SK-N-SH (cell line): Measurements from ENCODE around the gene DGUOK. TPM values are rescaled to one million over a fixed set of nuclear protein-coding genes. Genes with fewer than 3 reads are reported as not detected.

ENCODE experiments used
- CTCF ChIA-PET: fragments of 300-600, 350-600 bp; formaldehyde crosslinking; extraction: SDS; loops from one replicate; lab custom pipeline; 2021; lab: Yijun Ruan, JAX
- POLR2A ChIA-PET: fragments of 350-600 bp; sonication (Branson Sonifier 250); formaldehyde crosslinking; extraction: SDS; loops from one replicate; lab custom pipeline; 2020; ENCODE audit warnings: antibody characterized with exemption, inconsistent platforms; lab: Yijun Ruan, JAX
- DNase-seq: peaks from one replicate; pipeline ENCODE4 v3.0.0; 2012
- H2AFZ ChIP-seq: fragments of 200-600 bp; sonication (generic); 2 replicates; pipeline ENCODE4 v1.8.1; 2016; ENCODE audit warnings: antibody characterized with exemption, mild to moderate bottlenecking, low read depth
- H3F3A ChIP-seq: fragments of 200-600 bp; sonication (generic); replicated peaks from 2 replicates; pipeline ENCODE3; 2016; ENCODE audit warnings: antibody characterized with exemption, mild to moderate bottlenecking; ENCODE audit not compliant: insufficient read depth
- H3K27ac ChIP-seq, 2 experiments: fragments of 200-500 bp in 1 of 2; fragments of 200-600 bp in 1 of 2; sonication (Bioruptor generic) in 1 of 2; sonication (generic), shearing (Covaris generic) in 1 of 2; 2 replicates each; pipeline versions ENCODE4 v1.5.1 to v1.6.1; 2014 to 2016; ENCODE audit warnings: low read depth in 2 of 2, inconsistent platforms in 1 of 2, low read length in 1 of 2, mild to moderate bottlenecking in 1 of 2, mixed read lengths in 1 of 2
- H3K27me3 ChIP-seq: fragments of 200-600 bp; sonication (generic), shearing (Covaris generic); 2 replicates; pipeline ENCODE4 v1.6.1; 2016; ENCODE audit warnings: mixed run types; ENCODE audit not compliant: insufficient read depth
- H3K36me3 ChIP-seq, 2 experiments: fragments of 200-500 bp in 1 of 2; fragments of 200-600 bp in 1 of 2; sonication (Bioruptor generic) in 1 of 2; sonication (generic) in 1 of 2; replicated peaks in 1 of 2; 2 replicates each; pipeline versions ENCODE3 to v1.5.1; 2014 to 2016; ENCODE audit warnings: low read length in 1 of 2, mild to moderate bottlenecking in 1 of 2; ENCODE audit not compliant: insufficient read depth in 2 of 2, control insufficient read depth in 1 of 2
- H3K4me1 ChIP-seq, 2 experiments: fragments of 200-500 bp in 1 of 2; fragments of 200-600 bp in 1 of 2; sonication (Bioruptor generic) in 1 of 2; sonication (generic), shearing (Covaris generic) in 1 of 2; 2 replicates each; pipeline versions ENCODE4 v1.5.1 to v1.6.1; 2014 to 2016; ENCODE audit warnings: low read depth in 1 of 2, low read length in 1 of 2, mixed run types in 1 of 2; ENCODE audit not compliant: insufficient read depth in 2 of 2, control insufficient read depth in 1 of 2
- H3K4me2 ChIP-seq: fragments of 200-600 bp; sonication (generic), shearing (Covaris generic); 2 replicates; pipeline ENCODE4 v1.6.1; 2017; ENCODE audit warnings: mixed run types
- H3K4me3 ChIP-seq, 2 experiments: fragments of 200-500 bp in 1 of 2; fragments of 200-600 bp in 1 of 2; sonication (Bioruptor generic) in 1 of 2; sonication (generic), shearing (Covaris generic) in 1 of 2; 2 replicates each; pipeline versions ENCODE4 v1.5.1 to v1.8.1; 2014 to 2016; ENCODE audit warnings: low read depth in 2 of 2, inconsistent platforms in 1 of 2, low read length in 1 of 2, mild to moderate bottlenecking in 1 of 2, mixed read lengths in 1 of 2, moderate library complexity in 1 of 2
- H3K79me2 ChIP-seq: fragments of 200-600 bp; sonication (generic); 2 replicates; pipeline ENCODE4 v1.8.1; 2017; ENCODE audit warnings: mild to moderate bottlenecking; ENCODE audit not compliant: insufficient read depth
- H3K9ac ChIP-seq: fragments of 200-600 bp; sonication (generic); 2 replicates; pipeline ENCODE4 v1.6.1; 2017; ENCODE audit warnings: mixed run types
- H3K9me2 ChIP-seq: fragments of 200-600 bp; sonication (generic); 2 replicates; pipeline ENCODE4 v1.6.1; 2017; ENCODE audit warnings: mixed run types
- H3K9me3 ChIP-seq: fragments of 200-600 bp; sonication (generic); 2 replicates; pipeline ENCODE4 v1.6.1; 2017; ENCODE audit warnings: mixed run types, mild to moderate bottlenecking, moderate library complexity
- H4K20me1 ChIP-seq: fragments of 200-600 bp; sonication (generic); 2 replicates; pipeline ENCODE4 v1.6.1; 2017; ENCODE audit warnings: mild to moderate bottlenecking, mixed run types; ENCODE audit not compliant: insufficient read depth
- ELF1 ChIP-seq: IDR thresholded peaks from 2 replicates; pipeline ENCODE4 v1.4.0; 2012
- EZH2phosphoT487 ChIP-seq: fragments of 200-600 bp; sonication (generic); IDR thresholded peaks from 2 replicates; pipeline ENCODE4 v1.6.1; 2017; ENCODE audit warnings: low read depth, mixed run types, mild to moderate bottlenecking, antibody characterized with exemption, moderate library complexity, borderline replicate concordance
- IRF3 ChIP-seq: fragments of 150-350 bp; IDR thresholded peaks from 2 replicates; pipeline ENCODE4 v1.6.1; 2016; ENCODE audit warnings: mild to moderate bottlenecking, low read depth, low read length
- JUND ChIP-seq: IDR thresholded peaks from 2 replicates; pipeline ENCODE4 v1.4.0; 2012
- NFIC ChIP-seq: IDR thresholded peaks from 2 replicates; pipeline ENCODE4 v1.4.0; 2012; ENCODE audit warnings: borderline replicate concordance
- NRF1 ChIP-seq: IDR thresholded peaks from 2 replicates; pipeline ENCODE4 v1.6.1; 2012; ENCODE audit warnings: low read depth, mild to moderate bottlenecking, low read length
- POLR2AphosphoS5 ChIP-seq: IDR thresholded peaks from 2 replicates; pipeline ENCODE4 v1.6.1; 2012; ENCODE audit warnings: low read depth, low read length
- RXRA ChIP-seq: IDR thresholded peaks from 2 replicates; pipeline ENCODE4 v1.4.0; 2012; ENCODE audit warnings: low read depth, mild to moderate bottlenecking, borderline replicate concordance
- USF1 ChIP-seq: IDR thresholded peaks from 2 replicates; pipeline ENCODE4 v1.4.0; 2012; ENCODE audit warnings: low read depth, borderline replicate concordance
- USF2 ChIP-seq: fragments of 150-350 bp; IDR thresholded peaks from 2 replicates; pipeline ENCODE4 v1.6.1; 2017; ENCODE audit warnings: antibody characterized with exemption, low read length, low read depth, borderline replicate concordance
- WGBS: methylation state at CpG from one replicate; pipeline ENCODE4 v1.1.6; 2017; ENCODE audit warnings: low lambda C conversion rate; 5-methylcytosine and 5-hydroxymethylcytosine counted together
- polyA plus RNA-seq, 3 experiments: library from polyadenylated mRNA; depleted of rRNA; stranded (reverse); fragments of >200 nt; gene quantifications; 2 replicates each; pipeline ENCODE4 v1.2.3, GENCODE V29; 2012

The DGUOK gene
- polyA plus RNA-seq, 1 of the 3 experiments (the other 2 are of a cell fraction), result 122 TPM

DNA sequence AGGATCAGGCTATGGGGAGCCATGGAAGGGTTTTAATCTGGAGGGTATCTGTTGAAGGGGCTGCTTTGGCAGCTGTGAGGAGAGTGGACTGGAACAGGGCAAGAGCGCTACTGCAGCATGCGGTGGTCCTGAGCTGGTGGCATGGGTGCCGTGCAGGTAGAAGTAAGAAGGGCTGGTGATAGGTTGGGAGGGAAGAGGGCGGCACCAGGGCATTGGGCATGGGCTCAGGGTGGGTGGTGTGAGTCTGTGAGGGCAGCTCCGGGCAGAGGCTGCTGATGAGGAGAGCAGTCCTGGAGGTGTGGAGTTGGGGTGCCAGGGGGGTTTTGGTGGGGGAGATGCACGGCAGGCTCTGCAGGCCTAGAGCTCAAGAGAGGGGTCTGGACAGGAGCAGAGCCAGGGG, 31.8 kb upstream of the DGUOK start (continued):
- TF ChIP-seq IRF3 (no peak), NFIC (no peak), JUND (no peak)

GRCh38 chr2:73895473-73895872, 31.2 kb upstream of the DGUOK start:
- no peaks in the 10 kb centered on the region for H4K20me1 ChIP-seq
- ChIA-PET CTCF (no interaction called here), POLR2A (no interaction called here)
- no peaks in the 10 kb centered on the region; the same call in 1 of the 2 replicates for H3K27me3 ChIP-seq
- H2AFZ ChIP-seq, result no peak overlapping the region
- H3K4me3 ChIP-seq, result no peak overlapping the region
- no peak overlapping the region for H3K4me2 ChIP-seq
- H3K9me3 ChIP-seq, result no peaks in the 10 kb centered on the region
- no peak overlapping the region for H3K27ac ChIP-seq
- DNase-seq, result no peak
- H3F3A ChIP-seq, result no peaks in the 10 kb centered on the region
- no peaks in the 10 kb centered on the region for H3K79me2 ChIP-seq
- no peaks in the 10 kb centered on the region for H3K4me1 ChIP-seq
- H3K9ac ChIP-seq, result no peak overlapping the region
- H3K36me3 ChIP-seq, result no peaks in the 10 kb centered on the region
- TF ChIP-seq USF1 (no peak), NRF1 (no peak), ELF1 (no peak), RXRA (no peak), POLR2AphosphoS5 (no peak)
- no peaks in the 10 kb centered on the region for H3K9me2 ChIP-seq
- 83% methylated on average over 9 of the region's 9 CpGs for WGBS

DNA sequence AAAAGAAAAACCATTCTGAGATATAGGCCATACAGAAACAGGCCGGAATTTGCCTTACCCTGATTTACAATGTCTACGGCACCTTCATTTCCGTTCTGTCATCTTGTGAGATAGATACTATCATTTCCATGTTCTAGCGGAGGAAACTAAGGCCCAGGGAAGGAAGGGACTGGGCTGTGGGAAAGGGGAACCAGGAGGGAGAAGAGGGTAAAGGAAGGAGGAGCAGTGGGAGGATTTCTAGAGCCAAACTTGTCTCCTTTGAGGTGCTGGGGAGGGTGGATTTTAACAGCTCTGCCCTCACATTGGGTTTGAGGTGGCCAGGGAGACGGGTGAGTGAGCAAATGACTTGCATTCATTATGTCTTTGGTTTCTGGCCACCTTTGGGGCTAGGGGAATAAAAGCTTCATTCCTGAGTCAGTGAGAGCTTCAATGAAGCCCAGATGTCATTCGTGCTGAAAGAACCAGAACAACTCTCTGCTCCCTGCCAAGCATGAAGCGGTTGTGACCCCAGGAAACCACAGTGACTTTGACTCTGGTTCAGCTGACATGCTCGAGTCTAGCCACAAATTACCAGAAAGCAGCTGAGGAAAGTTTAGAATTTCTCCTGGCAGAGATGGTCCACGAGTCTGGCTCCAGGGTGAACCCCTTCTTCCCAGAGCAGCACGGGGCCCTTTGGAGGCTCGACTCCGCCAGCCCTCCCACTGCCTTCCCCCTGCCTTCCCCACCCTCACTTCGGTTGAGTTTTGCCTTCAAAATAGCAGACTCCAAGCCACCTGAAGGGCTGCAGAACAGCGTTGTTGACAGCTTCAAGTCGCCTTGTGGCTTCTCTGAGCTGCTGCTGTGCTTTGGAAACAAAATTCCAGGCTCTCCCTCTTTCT, 30.1 kb upstream of the DGUOK start:
- CTCF ChIA-PET, result interaction anchor here (0.7 to 1.2 kb wide), 4 partner anchors 12 to 193 kb away, joined by 3 to 4 read pairs (median 3); no protein-coding TSS in a partner anchor
- Histone ChIP-seq H3K9me2 (no peaks in the 10 kb centered on the region), H4K20me1 (no peaks in the 10 kb centered on the region), H2AFZ (no peak overlapping the region), H3K9ac (no peak overlapping the region), H3K4me1 (no peaks in the 10 kb centered on the region), H3K4me2 (no peak overlapping the region), H3F3A (no peaks in the 10 kb centered on the region), H3K79me2 (no peaks in the 10 kb centered on the region), H3K9me3 (no peaks in the 10 kb centered on the region), H3K4me3 (no peak overlapping the region), H3K27ac (no peak overlapping the region)
- POLR2A ChIA-PET, result no interaction called here
- DNase-seq, result no peak
- 65% methylated on average over 15 of the region's 15 CpGs for WGBS
- no peak for TF ChIP-seq USF2
- TF ChIP-seq POLR2AphosphoS5, result no peak
- no peak for TF ChIP-seq EZH2phosphoT487
- no peak for TF ChIP-seq IRF3
- TF ChIP-seq, all 33 proteins: peak for 0
- no peaks in the 10 kb centered on the region; the same call in 1 of the 2 replicates for H3K27me3 ChIP-seq
- no peaks in the 10 kb centered on the region for H3K36me3 ChIP-seq
